B cell (primary cell): ENCODE results near the gene PLSCR4. TPM values are rescaled to one million over a fixed set of nuclear protein-coding genes. Genes with fewer than 3 reads are reported as not detected.

Source experiments
- ATAC-seq: fragments of 200-7000 bp; cut with Tn5 transposase; one replicate; pipeline ENCODE4 v1.10.0; 2021; ENCODE audit warnings: low read depth, mild to moderate bottlenecking, moderate number of reproducible peaks, moderate library complexity
- CTCF ChIA-PET: fragments of 350-600 bp; sonication (Branson Sonifier 250); formaldehyde crosslinking; loops from one replicate; lab custom pipeline; 2021; ENCODE audit warnings: antibody characterized with exemption, inconsistent platforms; lab: Charles Lee
- POLR2A ChIA-PET: fragments of 350-600 bp; sonication (Branson Sonifier 250); formaldehyde crosslinking; loops from one replicate; lab custom pipeline; 2021; ENCODE audit warnings: antibody characterized with exemption; lab: Charles Lee
- DNase-seq: peaks from one replicate; pipeline ENCODE4 v3.0.0; 2013
- H2AFZ ChIP-seq: 2 replicates; pipeline ENCODE4 v1.6.1; 2012; ENCODE audit warnings: mild to moderate bottlenecking, low read depth, low read length; ENCODE audit not compliant: insufficient read depth, poor library complexity, severe bottlenecking
- H3K27ac ChIP-seq, 2 donors: 1 replicate in 1 of 2; 2 replicates in 1 of 2; pipeline ENCODE4 v1.5.1; 2012 to 2013; ENCODE audit warnings: low read length in 2 of 2, mild to moderate bottlenecking in 2 of 2, moderate library complexity in 1 of 2
- H3K27me3 ChIP-seq, 4 experiments: fragments of 200-600 bp in 1 of 4; sonication (generic) in 1 of 4; replicated peaks in 1 of 4; 1 replicate in 2 of 4; 2 replicates in 2 of 4; pipeline versions ENCODE4 v1.6.1 to v1.7.0; 2013 to 2016; ENCODE audit warnings: low read length in 3 of 4, mild to moderate bottlenecking in 2 of 4, mixed read lengths in 1 of 4, moderate library complexity in 1 of 4; ENCODE audit not compliant: insufficient read depth in 4 of 4, control insufficient read depth in 3 of 4; ENCODE audit errors: control extremely low read depth in 1 of 4
- H3K36me3 ChIP-seq, 2 experiments: replicated peaks in 1 of 2; 1 replicate in 1 of 2; 2 replicates in 1 of 2; pipeline versions ENCODE4 v1.6.1 to v1.7.1; 2013; ENCODE audit warnings: low read length in 1 of 2; ENCODE audit not compliant: insufficient read depth in 2 of 2, control insufficient read depth in 1 of 2; ENCODE audit errors: control extremely low read depth in 1 of 2, extremely low read depth in 1 of 2
- H3K4me1 ChIP-seq, 2 donors: fragments of 200-600 bp in 1 of 2; sonication (generic) in 1 of 2; 1 replicate in 1 of 2; 2 replicates in 1 of 2; pipeline versions ENCODE4 v1.5.1 to v1.6.1; 2013 to 2017; ENCODE audit warnings: low read length in 2 of 2; ENCODE audit not compliant: control insufficient read depth in 2 of 2, insufficient read depth in 2 of 2
- H3K4me2 ChIP-seq: replicated peaks from 2 replicates; pipeline ENCODE3; 2012; ENCODE audit warnings: mild to moderate bottlenecking, low read depth, low read length; ENCODE audit not compliant: poor library complexity, severe bottlenecking
- H3K4me3 ChIP-seq, 5 experiments: fragments of 200-600 bp in 1 of 5; sonication (generic) in 1 of 5; 1 replicate in 3 of 5; 2 replicates in 2 of 5; pipeline versions ENCODE4 v1.5.1 to v1.7.0; 2011 to 2016; ENCODE audit warnings: low read length in 4 of 5, mild to moderate bottlenecking in 4 of 5, low read depth in 2 of 5, control low read depth in 1 of 5, moderate library complexity in 1 of 5; ENCODE audit not compliant: insufficient read depth in 1 of 5; ENCODE audit errors: control extremely low read depth in 1 of 5, extremely low read depth in 1 of 5
- H3K79me2 ChIP-seq: fragments of 200-600 bp; sonication (generic); one replicate; pipeline ENCODE4 v1.6.0; 2016; ENCODE audit warnings: low read length; ENCODE audit not compliant: control insufficient read depth, insufficient read depth
- H3K9ac ChIP-seq: fragments of 200-600 bp; sonication (generic); 2 replicates; pipeline ENCODE4 v1.6.1; 2017; ENCODE audit warnings: mild to moderate bottlenecking, low read length, moderate library complexity
- H3K9me3 ChIP-seq, 3 donors: one replicate each; pipeline versions ENCODE4 v1.6.1 to v1.7.1; 2013; ENCODE audit warnings: low read length in 2 of 3; ENCODE audit not compliant: control insufficient read depth in 2 of 3, insufficient read depth in 1 of 3; ENCODE audit errors: control extremely low read depth in 1 of 3
- H4K20me1 ChIP-seq: 2 replicates; pipeline ENCODE4 v1.6.0; 2012; ENCODE audit warnings: mild to moderate bottlenecking, low read length; ENCODE audit not compliant: insufficient read depth, control insufficient read depth, poor library complexity, severe bottlenecking
- H3K27ac Mint-ChIP-seq: one replicate; pipeline ENCODE4 v1.8.0; 2021; ENCODE audit warnings: mixed read lengths
- H3K27me3 Mint-ChIP-seq: one replicate; pipeline ENCODE4 v1.8.0; 2021; ENCODE audit warnings: mixed read lengths
- H3K4me1 Mint-ChIP-seq: one replicate; pipeline ENCODE4 v1.8.0; 2021; ENCODE audit warnings: mixed read lengths
- H3K4me3 Mint-ChIP-seq: one replicate; pipeline ENCODE4 v1.8.0; 2021; ENCODE audit warnings: mixed read lengths
- H3K9me3 Mint-ChIP-seq: one replicate; pipeline ENCODE4 v1.8.0; 2022; ENCODE audit warnings: mixed read lengths; ENCODE audit not compliant: insufficient read depth
- CTCF ChIP-seq: fragments of 200-600 bp; IDR thresholded peaks from one replicate; pipeline ENCODE4 v1.8.0; 2022; ENCODE audit warnings: antibody characterized with exemption, mild to moderate bottlenecking
- EZH2 ChIP-seq: IDR thresholded peaks from 2 replicates; pipeline ENCODE4 v1.6.1; 2012; ENCODE audit warnings: borderline replicate concordance, low read depth, mild to moderate bottlenecking, moderate library complexity, low read length; ENCODE audit not compliant: insufficient read depth, poor library complexity, severe bottlenecking
- WGBS: methylation state at CpG from one replicate; pipeline ENCODE4 v1.1.5; 2013; ENCODE audit warnings: missing lambda C conversion rate; ENCODE audit not compliant: insufficient coverage; 5-methylcytosine and 5-hydroxymethylcytosine counted together
- intact Hi-C: fragments of 100-400 bp; cut with micrococcal nuclease; formaldehyde crosslinking; loops from one replicate; pipeline ENCODE4 v1.10.0; 2022
- polyA plus RNA-seq: library from polyadenylated mRNA; depleted of rRNA; stranded (reverse); fragments of >200 nt; gene quantifications from 2 replicates; pipeline ENCODE4 v1.2.3, GENCODE V29; 2012
- total RNA-seq, 2 donors: library from RNA; stranded (reverse); fragments of 120-200 nt in 1 of 2; gene quantifications; 1 replicate in 1 of 2; 2 replicates in 1 of 2; pipeline versions ENCODE4 v1.2.3 to v1.2.4, GENCODE V29; 2013 to 2022

PLSCR4 gene
- total and polyA plus RNA-seq, 2 donors (not counting 1 experiment from before 2014, with no cell fraction given), result not detected

- Mint-ChIP-seq H3K27ac (no peak overlapping the region), H3K27me3 (peaks cover 6% of the 10 kb centered on the region), H3K4me1 (no peaks in the 10 kb centered on the region), H3K9me3 (no peaks in the 10 kb centered on the region), H3K4me3 (no peak overlapping the region)
- no peak for ATAC-seq
- Histone ChIP-seq H3K9ac (no peak overlapping the region), H4K20me1 (no peaks in the 10 kb centered on the region), H3K4me3 (no peak overlapping the region), H3K27me3 (peaks cover 0 to 2% (median 0%) of the 10 kb centered on the region in 4 experiments), H2AFZ (no peak overlapping the region), H3K9me3 (no peaks in the 10 kb centered on the region), H3K4me1 (no peaks in the 10 kb centered on the region), H3K36me3 (no peaks in the 10 kb centered on the region), H3K79me2 (no peaks in the 10 kb centered on the region), H3K4me2 (no peak overlapping the region), H3K27ac (no peak overlapping the region)
- TF ChIP-seq EZH2, result no peak
- TF ChIP-seq CTCF, result no peak
- intact Hi-C loops, result no loop called here
- POLR2A ChIA-PET, result no interaction called here
- no CpG with 5 or more reads among the region's 2 CpGs for WGBS
- CTCF ChIA-PET, result no interaction called here
- DNase-seq, result no peak
Observed at GRCh38 chr3:146262371-146263110, 11.6 kb upstream of the PLSCR4 start.

- Histone ChIP-seq H3K27ac (no peak overlapping the region), H3K4me1 (no peaks in the 10 kb centered on the region), H3K9ac (no peak overlapping the region), H3K27me3 (peaks cover 0 to 2% (median 0%) of the 10 kb centered on the region in 4 experiments), H3K4me2 (no peak overlapping the region), H3K79me2 (no peaks in the 10 kb centered on the region), H3K9me3 (peaks cover 0 to 4% (median 0%) of the 10 kb centered on the region in 3 donors), H3K4me3 (no peak overlapping the region), H2AFZ (no peak overlapping the region), H4K20me1 (no peaks in the 10 kb centered on the region), H3K36me3 (no peaks in the 10 kb centered on the region)
- intact Hi-C loops, result no loop called here
- Mint-ChIP-seq H3K9me3 (no peaks in the 10 kb centered on the region), H3K27me3 (peaks cover 11% of the 10 kb centered on the region), H3K27ac (no peak overlapping the region), H3K4me3 (no peak overlapping the region), H3K4me1 (no peaks in the 10 kb centered on the region)
- WGBS, result no CpG with 5 or more reads among the region's 5 CpGs
- ChIA-PET CTCF (no interaction called here), POLR2A (no interaction called here)
- DNase-seq (no peak), ATAC-seq (no peak)
- TF ChIP-seq EZH2 (no peak), CTCF (no peak)
Observed at GRCh38 chr3:146259880-146260589, 9.1 kb upstream of the PLSCR4 start.
